A549 (cell line): ENCODE results near the gene NUMA1. TPM values are rescaled to one million over a fixed set of nuclear protein-coding genes. Genes with fewer than 3 reads are reported as not detected.

Experiments
- ATAC-seq, 2 experiments: fragments of 200-7000 bp in 1 of 2; fragments of >200 bp in 1 of 2; cut with Nextera tagmentation in 1 of 2; cut with Tn5 transposase in 1 of 2; 3 replicates each; pipeline versions ENCODE4 v1.8.0 to v1.9.1; 2018 to 2020; ENCODE audit warnings: mild to moderate bottlenecking in 1 of 2, moderate library complexity in 1 of 2
- CTCF ChIA-PET: fragments of 300-600 bp; sonication (Branson Sonifier 250); formaldehyde crosslinking; extraction: SDS; loops from one replicate; lab custom pipeline; 2021; ENCODE audit warnings: antibody characterized with exemption, inconsistent platforms; lab: Yijun Ruan, JAX
- POLR2A ChIA-PET: fragments of 350-600 bp; formaldehyde crosslinking; extraction: SDS; loops from one replicate; lab custom pipeline; 2021; ENCODE audit warnings: antibody characterized with exemption, inconsistent platforms; lab: Yijun Ruan, JAX
- DNase-seq, 2 experiments: peaks; one replicate each; pipeline versions ENCODE4 v3.0.0 to v3.0.0-alpha.2; 2011 to 2016; ENCODE audit warnings: low read depth in 1 of 2, low spot score in 1 of 2
- FAIRE-seq: peaks from 2 replicates; lab custom pipeline; 2011; peaks lifted over from hg19 to GRCh38; lab: Jason Lieb, UNC
- H3K27ac ChIP-seq, 2 experiments: fragments of >200 bp; sonication (Bioruptor Twin); formaldehyde crosslinking; 3 replicates each; pipeline ENCODE4 v1.5.1; 2016 to 2017
- H3K4me1 ChIP-seq: fragments of >200 bp; sonication (Bioruptor Twin); formaldehyde crosslinking; 3 replicates; pipeline ENCODE4 v1.6.1; 2016
- H3K4me2 ChIP-seq: fragments of >200 bp; sonication (Bioruptor Twin); formaldehyde crosslinking; 3 replicates; pipeline ENCODE4 v1.6.1; 2016
- H3K4me3 ChIP-seq: fragments of >200 bp; sonication (Bioruptor Twin); formaldehyde crosslinking; 3 replicates; pipeline ENCODE4 v1.5.1; 2016
- H3K9me3 ChIP-seq: fragments of >200 bp; sonication (Bioruptor Twin); formaldehyde crosslinking; 3 replicates; pipeline ENCODE4 v1.6.1; 2016
- ATOH8 ChIP-seq: fragments of 250-450 bp; sonication (Bioruptor Pico); IDR thresholded peaks from 2 replicates; pipeline ENCODE4 v1.5.0; 2020; ENCODE audit warnings: low read depth, mild to moderate bottlenecking, moderate library complexity
- CHD4 ChIP-seq: fragments of 200-600 bp; sonication (generic); IDR thresholded peaks from 2 replicates; pipeline ENCODE4 v1.6.1; 2016; ENCODE audit warnings: antibody characterized with exemption, mild to moderate bottlenecking, borderline replicate concordance
- CTCF ChIP-seq: fragments of >200 bp; sonication (Bioruptor Twin); formaldehyde crosslinking; IDR thresholded peaks from 3 replicates; pipeline ENCODE4 v1.5.1; 2016
- E2F6 ChIP-seq: IDR thresholded peaks from 2 replicates; pipeline ENCODE4 v1.6.1; 2012; ENCODE audit warnings: low read depth, borderline replicate concordance
- EHMT2 ChIP-seq: fragments of 200-600 bp; sonication (generic); IDR thresholded peaks from 2 replicates; pipeline ENCODE4 v1.6.1; 2016; ENCODE audit warnings: antibody characterized with exemption, low read depth, mild to moderate bottlenecking, moderate library complexity
- EP300 ChIP-seq, 2 experiments: fragments of >200 bp; sonication (Bioruptor Twin); formaldehyde crosslinking; IDR thresholded peaks; 2 replicates in 1 of 2; 3 replicates in 1 of 2; pipeline ENCODE4 v1.6.1; 2016 to 2017
- FOXS1 ChIP-seq: fragments of 250-450 bp; sonication (Bioruptor Pico); IDR thresholded peaks from 2 replicates; pipeline ENCODE4 v1.5.0; 2020; ENCODE audit warnings: mild to moderate bottlenecking, moderate library complexity
- HDAC2 ChIP-seq: fragments of 200-600 bp; sonication (generic); IDR thresholded peaks from 2 replicates; pipeline ENCODE4 v1.6.1; 2016
- HOXB13 ChIP-seq: fragments of 250-450 bp; sonication (Bioruptor Pico); IDR thresholded peaks from 2 replicates; pipeline ENCODE4 v1.5.0; 2020; ENCODE audit warnings: low read depth, mild to moderate bottlenecking, moderate library complexity
- KDM5A ChIP-seq: fragments of 200-600 bp; sonication (generic); IDR thresholded peaks from 2 replicates; pipeline ENCODE4 v1.6.1; 2016; ENCODE audit warnings: antibody characterized with exemption, mild to moderate bottlenecking
- MAFK ChIP-seq: fragments of 450-650 bp; IDR thresholded peaks from 2 replicates; pipeline ENCODE4 v1.6.1; 2014; ENCODE audit not compliant: partially characterized antibody
- POLR2AphosphoS2 ChIP-seq: conservative IDR thresholded peaks from 2 replicates; pipeline ENCODE4 v1.6.1; 2012; ENCODE audit warnings: low read length, improper control_type of control experiment, inconsistent platforms
- RARB ChIP-seq: fragments of 250-450 bp; sonication (Bioruptor Pico); IDR thresholded peaks from 2 replicates; pipeline ENCODE4 v1.8.0; 2021; ENCODE audit warnings: mild to moderate bottlenecking, moderate library complexity
- TFCP2L1 ChIP-seq: fragments of 250-450 bp; sonication (Bioruptor Pico); IDR thresholded peaks from 2 replicates; pipeline ENCODE4 v1.5.0; 2021; ENCODE audit warnings: mild to moderate bottlenecking
- ZC3H11A ChIP-seq: fragments of 450-650 bp; IDR thresholded peaks from 2 replicates; pipeline ENCODE4 v1.6.1; 2014; ENCODE audit warnings: antibody characterized with exemption, mild to moderate bottlenecking
- WGBS: methylation state at CpG from one replicate; pipeline ENCODE4 v1.1.6; 2017; ENCODE audit errors: missing lambda C conversion rate; 5-methylcytosine and 5-hydroxymethylcytosine counted together
- polyA plus RNA-seq, 4 experiments: library from polyadenylated mRNA; depleted of rRNA in 3 of 4; stranded (reverse); fragments of >200 nt; fragmentation: RNase III in 1 of 4; extraction: RNeasy Plus Mini Kit Qiagen cat#74134 plus additional on column Dnase treatment in 1 of 4; gene quantifications; 2 replicates in 3 of 4; 3 replicates in 1 of 4; pipeline ENCODE4 v1.2.3, GENCODE V29; 2011 to 2017
- TF ChIP-seq, protein P1 (sequence below): IDR thresholded peaks from 2 replicates; pipeline ENCODE4 v1.6.1; 2012

Gene NUMA1
- polyA plus RNA-seq, 2 of the 4 experiments (the other 2 are of a cell fraction), result 51.5 to 65.8 TPM

DNA sequence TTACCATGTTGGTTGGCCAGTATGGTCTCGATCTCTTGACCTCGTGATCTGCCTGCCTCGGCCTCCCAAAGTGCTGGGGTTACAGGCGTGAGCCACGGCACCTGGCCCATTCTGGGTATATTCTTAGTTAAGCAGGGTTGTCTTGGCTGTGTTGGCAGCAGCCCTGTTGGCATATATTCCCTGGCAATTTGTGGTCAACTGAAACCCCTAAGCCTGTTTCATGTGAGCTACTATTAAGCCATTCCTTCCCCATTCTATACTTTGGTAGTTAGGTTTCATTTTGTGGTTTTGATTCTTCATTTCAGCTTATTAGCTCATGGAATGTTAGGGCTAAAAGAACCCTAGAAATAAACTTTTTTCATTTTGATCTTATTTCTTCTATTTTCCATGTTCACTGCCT lies 103.8 kb downstream of the NUMA1 start (continued):
- TF ChIP-seq CTCF (no peak), KDM5A (no peak), HDAC2 (no peak), POLR2AphosphoS2 (no peak), ATOH8 (CRISPR knock-in tag) (no peak), E2F6 (no peak)

- no peak for ATAC-seq
- DNase-seq, result no peak
- CTCF ChIA-PET, result interaction anchor here (1.0 kb wide), 2 partner anchors 15 kb away, joined by 3 read pairs; no protein-coding TSS in a partner anchor
- FAIRE-seq, result no peak
- no peak overlapping the region for H3K27ac ChIP-seq
- 72% methylated on average over 2 of the region's 2 CpGs for WGBS
- POLR2A ChIA-PET, result no interaction called here
- H3K4me2 ChIP-seq, result peak overlapping the region; percentile 19; the same call in 2 of the 3 replicates
- peaks cover 16% of the 10 kb centered on the region for H3K4me1 ChIP-seq
- H3K4me3 ChIP-seq, result no peak overlapping the region
- no peaks in the 10 kb centered on the region for H3K9me3 ChIP-seq
- TF ChIP-seq EHMT2 (no peak), MAFK (peak; percentile 99)
- TF ChIP-seq, protein P1, sequence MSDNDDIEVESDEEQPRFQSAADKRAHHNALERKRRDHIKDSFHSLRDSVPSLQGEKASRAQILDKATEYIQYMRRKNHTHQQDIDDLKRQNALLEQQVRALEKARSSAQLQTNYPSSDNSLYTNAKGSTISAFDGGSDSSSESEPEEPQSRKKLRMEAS, result no peak
Observed at GRCh38 chr11:71971680-71972079, 108.7 kb downstream of the NUMA1 start.

DNA sequence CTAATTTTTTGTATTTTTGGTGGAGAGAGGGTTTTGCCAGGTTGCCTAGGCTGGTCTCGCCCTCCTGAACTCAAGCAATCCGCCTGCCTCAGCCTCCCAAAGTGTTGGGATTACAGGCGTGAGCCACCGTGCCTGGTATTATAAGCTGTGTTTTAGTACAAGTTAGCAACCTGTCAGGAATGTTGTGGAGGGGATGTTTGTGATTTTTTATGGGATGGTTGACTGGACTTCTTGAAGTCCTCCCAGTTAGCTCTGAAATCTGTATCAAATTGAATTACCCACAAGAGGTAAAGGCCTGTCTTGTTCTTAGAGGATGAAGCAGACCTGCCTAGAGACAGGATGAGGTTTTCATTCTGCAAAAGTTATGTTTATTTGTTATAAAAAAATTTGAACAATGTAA lies 115.7 kb downstream of the NUMA1 start:
- 80% methylated on average over 4 of the region's 4 CpGs for WGBS
- no peak for FAIRE-seq
- H3K4me3 ChIP-seq, result no peak overlapping the region
- DNase-seq, result no peak
- TF ChIP-seq EP300 (IDR thresholded peaks at IDR 0.05) (no peak), RARB (CRISPR knock-in tag) (no peak), TFCP2L1 (CRISPR knock-in tag) (no peak)
- peaks cover 31% of the 10 kb centered on the region for H3K4me1 ChIP-seq
- ChIA-PET POLR2A (interaction anchor here (0.7 kb wide), 1 partner anchor 18 kb away, joined by 4 read pairs; no protein-coding TSS in a partner anchor), CTCF (interaction anchor here (0.6 to 7.5 kb wide), 6 partner anchors 9 to 467 kb away, joined by 3 to 51 read pairs (median 4); no protein-coding TSS in a partner anchor)
- H3K27ac ChIP-seq, result peak overlapping the region in 1 of 2 experiments; percentile 63; a peak in 3 of 6 replicates
- H3K4me2 ChIP-seq, result no peak overlapping the region
- H3K9me3 ChIP-seq, result peaks cover 3% of the 10 kb centered on the region; the same call in 1 of the 3 replicates
- no peak for ATAC-seq

DNA sequence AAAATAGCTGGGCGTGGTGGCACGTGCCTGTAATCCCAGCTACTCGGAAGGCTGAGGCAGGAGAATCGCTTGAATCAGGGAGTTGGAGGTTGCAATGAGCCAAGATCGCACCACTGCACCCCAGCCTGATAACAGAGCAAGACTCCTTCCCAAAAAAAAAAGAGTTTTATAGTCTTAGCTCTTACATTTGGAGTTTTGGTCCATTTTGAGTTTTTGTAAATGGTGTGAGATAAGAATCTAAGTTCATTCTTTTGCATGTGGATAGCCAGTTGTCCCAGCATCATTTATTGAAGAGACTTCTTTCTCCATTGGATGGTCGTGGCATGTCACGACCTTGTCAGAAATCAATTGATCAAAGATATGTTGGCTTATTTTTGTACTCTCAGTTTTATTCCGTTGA lies 116.9 kb downstream of the NUMA1 start:
- Histone ChIP-seq H3K9me3 (peaks cover 3% of the 10 kb centered on the region; the same call in 1 of the 3 replicates), H3K4me2 (peak overlapping the region; percentile 55; the same call in 1 of the 3 replicates), H3K4me3 (no peak overlapping the region), H3K4me1 (peaks cover 43% of the 10 kb centered on the region), H3K27ac (peak overlapping the region; percentile 81 to 83; a peak in 5 of 6 replicates)
- 95% methylated on average over 8 of the region's 8 CpGs for WGBS
- ChIA-PET POLR2A (no interaction called here), CTCF (interaction anchor here (0.9 to 7.5 kb wide), 2 partner anchors 14 to 18 kb away, joined by 3 to 51 read pairs; no protein-coding TSS in a partner anchor)
- FAIRE-seq, result no peak
- TF ChIP-seq CHD4, result no peak
- no peak for TF ChIP-seq FOXS1 (CRISPR knock-in tag)
- TF ChIP-seq ZC3H11A, result no peak
- TF ChIP-seq HOXB13 (CRISPR knock-in tag), result no peak
- DNase-seq, result no peak
- no peak for ATAC-seq
